Gastroesophageal sphincter (tissue), 3 donors: ENCODE data around the gene ELMO1.

Source experiments
- CTCF ChIP-seq, 4 experiments: fragments of 200-600 bp in 2 of 4; fragments of 450-650 bp in 2 of 4; sonication (generic) in 1 of 4; IDR thresholded peaks; one replicate each; pipeline ENCODE4 v1.5.1; 2017 to 2019; ENCODE audit warnings: antibody characterized with exemption in 4 of 4, mild to moderate bottlenecking in 2 of 4, moderate library complexity in 2 of 4
- EP300 ChIP-seq: sonication (generic); formaldehyde crosslinking; IDR thresholded peaks from one replicate; pipeline ENCODE4 v1.6.1; 2017; ENCODE audit warnings: antibody characterized with exemption, mild to moderate bottlenecking
- POLR2A ChIP-seq, 2 donors: fragments of 450-650 bp; IDR thresholded peaks; one replicate each; pipeline ENCODE4 v1.6.1; 2017; ENCODE audit warnings: antibody characterized with exemption in 2 of 2, mild to moderate bottlenecking in 2 of 2, moderate library complexity in 1 of 2
- POLR2AphosphoS5 ChIP-seq: sonication (generic); formaldehyde crosslinking; IDR thresholded peaks from one replicate; pipeline ENCODE4 v1.6.1; 2017; ENCODE audit warnings: antibody characterized with exemption

GRCh38 chr7:37428681-37429434 lies 19.8 kb downstream of the ELMO1 start:
- no peak for TF ChIP-seq POLR2A (IDR thresholded peaks at IDR 0.05)
- TF ChIP-seq CTCF (IDR thresholded peaks at IDR 0.05): no peak
- TF ChIP-seq POLR2AphosphoS5: no peak
- TF ChIP-seq EP300: no peak
